ENCODE measurements around the gene SYT14.

DNA sequence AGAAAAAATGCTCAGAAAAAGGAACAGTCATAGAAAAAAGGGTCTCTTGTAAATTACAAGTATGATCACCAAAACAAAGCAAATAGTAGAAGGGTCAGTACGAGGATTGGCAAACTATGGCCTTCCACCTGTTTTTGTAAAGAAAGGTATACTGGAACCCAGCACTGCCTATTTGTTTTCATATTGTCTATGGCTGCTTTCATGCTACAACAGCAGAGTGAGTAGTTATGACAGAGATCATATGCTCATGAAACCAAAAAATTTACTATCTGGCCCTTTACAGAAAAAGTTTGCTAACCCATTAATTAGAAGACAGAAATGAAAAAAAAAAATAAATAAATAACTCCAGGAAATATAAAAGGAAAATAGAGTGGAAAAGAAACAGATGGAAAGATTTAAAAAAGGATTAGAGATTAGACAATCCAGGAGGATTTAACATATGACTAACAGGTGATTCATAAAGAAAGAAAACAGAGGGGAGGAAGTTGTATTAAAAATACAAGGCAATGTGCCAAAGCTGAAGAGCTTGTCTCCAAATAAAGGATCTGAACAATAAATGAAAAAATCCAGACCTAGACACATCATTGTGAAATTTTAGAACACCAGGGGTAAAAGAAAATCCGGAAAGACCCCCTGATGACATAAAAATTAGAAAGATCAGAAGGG, 186.0 kb downstream of the SYT14 start:
- TF ChIP-seq CTCF (conservative IDR thresholded peaks at IDR 0.05) (no peak), EZH2 (IDR thresholded peaks at IDR 0.05; ENCODE audit: low read depth) (no peak)
